Measurements from ENCODE around the gene DHRS12. TPM values are rescaled to one million over a fixed set of nuclear protein-coding genes. Genes with fewer than 3 reads are reported as not detected.

The DHRS12 gene
- total RNA-seq, 1 experiment from 2014 or later = 8.8 TPM

DNA sequence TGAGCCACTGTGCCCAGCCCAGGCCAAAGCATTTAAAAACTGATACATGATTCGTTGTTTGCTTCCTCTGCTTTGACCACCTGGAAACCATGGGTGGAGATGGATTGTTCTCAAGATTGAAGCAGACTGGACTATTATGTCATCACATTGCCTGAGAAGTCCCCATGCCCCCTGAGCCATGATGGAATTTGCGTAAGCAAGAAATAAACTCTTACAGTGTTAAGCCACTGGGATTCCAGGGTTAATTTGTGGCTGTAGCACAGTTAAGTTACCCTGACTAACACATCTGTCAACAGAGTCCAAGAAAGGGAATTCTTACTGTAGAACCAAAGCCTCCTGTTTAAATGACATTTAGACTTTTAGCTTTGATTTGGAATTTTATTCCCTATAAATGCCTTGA lies 19.4 kb upstream of the DHRS12 start:
- Histone ChIP-seq H3T11ph (ENCODE audit: low read length) (no peak overlapping the region), H4K8ac (replicated peaks; ENCODE audit: insufficient read length, low read depth, low read length) (no peak overlapping the region), H4K91ac (ENCODE audit: insufficient read length, low read depth, low read length) (no peak overlapping the region), H3K79me2 (ENCODE audit: insufficient read depth, low read length) (no peaks in the 10 kb centered on the region), H2BK120ac (ENCODE audit: low read depth, low read length, poor library complexity, severe bottlenecking) (no peak overlapping the region), H3K9me3 (ENCODE audit: control insufficient read depth, low read depth, low read length) (no peaks in the 10 kb centered on the region), H3K4me2 (ENCODE audit: insufficient read depth, insufficient read length, low read length) (no peak overlapping the region), H3K18ac (ENCODE audit: insufficient read length, low read depth, low read length) (no peak overlapping the region), H4K20me1 (ENCODE audit: control insufficient read depth, insufficient read depth, insufficient read length) (no peaks in the 10 kb centered on the region), H2BK15ac (ENCODE audit: low read depth, low read length) (no peak overlapping the region), H3K27me3 (ENCODE audit: insufficient read depth, low read length) (peaks cover 2% of the 10 kb centered on the region; the same call in 1 of the 2 replicates), H2AK5ac (ENCODE audit: insufficient read length, low read length) (no peak overlapping the region), H3K56ac (ENCODE audit: insufficient read length, low read depth, low read length) (no peak overlapping the region), H3K79me1 (ENCODE audit: insufficient read depth, low read depth, low read length, poor library complexity, severe bottlenecking) (no peaks in the 10 kb centered on the region), H3K4me1 (ENCODE audit: insufficient read depth, low read length) (no peaks in the 10 kb centered on the region; the same call in 1 of the 2 replicates), H3K27ac (ENCODE audit: insufficient read length, low read depth, low read length) (no peak overlapping the region), H2BK12ac (ENCODE audit: insufficient read length, low read depth, low read length) (no peak overlapping the region), H3K23me2 (ENCODE audit: insufficient read length, low read depth, low read length, poor library complexity, severe bottlenecking) (peaks cover 4% of the 10 kb centered on the region), H3K14ac (ENCODE audit: insufficient read depth, low read length) (no peak overlapping the region), H4K5ac (ENCODE audit: insufficient read length, low read depth, low read length) (no peak overlapping the region), H3K9ac (ENCODE audit: extremely low read depth, insufficient read length, low read length) (no peak overlapping the region), H3K23ac (ENCODE audit: insufficient read length, low read depth, low read length) (no peak overlapping the region), H2BK20ac (ENCODE audit: low read depth, low read length, poor library complexity, severe bottlenecking) (no peak overlapping the region), H3K4ac (ENCODE audit: low read depth, low read length) (no peak overlapping the region), H2BK5ac (ENCODE audit: insufficient read length, low read length) (no peak overlapping the region), H2AFZ (ENCODE audit: low read length) (no peak overlapping the region)
- Mint-ChIP-seq H3K27me3 (ENCODE audit: low read depth) (peaks cover 2% of the 10 kb centered on the region), H3K4me3 (no peak overlapping the region), H3K36me3 (ENCODE audit: insufficient read depth in 1 of 3, low read depth in 3 of 3) (no peaks in the 10 kb centered on the region), H3K4me1 (peaks cover 22 to 26% of the 10 kb centered on the region in 2 experiments), H3K27ac (no peak overlapping the region), H3K9me3 (no peaks in the 10 kb centered on the region)
- no CpG with 5 or more reads among the region's 2 CpGs for WGBS (ENCODE audit: extremely low coverage, insufficient read length, low lambda C conversion rate)
- DNase-seq = no peak
- TF ChIP-seq, protein P1, sequence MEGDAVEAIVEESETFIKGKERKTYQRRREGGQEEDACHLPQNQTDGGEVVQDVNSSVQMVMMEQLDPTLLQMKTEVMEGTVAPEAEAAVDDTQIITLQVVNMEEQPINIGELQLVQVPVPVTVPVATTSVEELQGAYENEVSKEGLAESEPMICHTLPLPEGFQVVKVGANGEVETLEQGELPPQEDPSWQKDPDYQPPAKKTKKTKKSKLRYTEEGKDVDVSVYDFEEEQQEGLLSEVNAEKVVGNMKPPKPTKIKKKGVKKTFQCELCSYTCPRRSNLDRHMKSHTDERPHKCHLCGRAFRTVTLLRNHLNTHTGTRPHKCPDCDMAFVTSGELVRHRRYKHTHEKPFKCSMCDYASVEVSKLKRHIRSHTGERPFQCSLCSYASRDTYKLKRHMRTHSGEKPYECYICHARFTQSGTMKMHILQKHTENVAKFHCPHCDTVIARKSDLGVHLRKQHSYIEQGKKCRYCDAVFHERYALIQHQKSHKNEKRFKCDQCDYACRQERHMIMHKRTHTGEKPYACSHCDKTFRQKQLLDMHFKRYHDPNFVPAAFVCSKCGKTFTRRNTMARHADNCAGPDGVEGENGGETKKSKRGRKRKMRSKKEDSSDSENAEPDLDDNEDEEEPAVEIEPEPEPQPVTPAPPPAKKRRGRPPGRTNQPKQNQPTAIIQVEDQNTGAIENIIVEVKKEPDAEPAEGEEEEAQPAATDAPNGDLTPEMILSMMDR (conservative IDR thresholded peaks at IDR 0.05) = no peak
